Measurements from ENCODE around the gene CFL2. TPM values are rescaled to one million over a fixed set of nuclear protein-coding genes. Genes with fewer than 3 reads are reported as not detected.

CFL2 gene
- total and polyA plus RNA-seq, 8 donors = 22.0 to 214 (median 43.0) TPM

- Histone ChIP-seq H3K27ac (no peak overlapping the region), H3K4me3 (no peak overlapping the region), H3K9me3 (no peaks in the 10 kb centered on the region), H3K4me1 (peaks cover 0 to 4% (median 2%) of the 10 kb centered on the region in 4 donors), H3K36me3 (no peaks in the 10 kb centered on the region), H3K27me3 (no peaks in the 10 kb centered on the region)
- no peak for TF ChIP-seq CTCF (IDR thresholded peaks at IDR 0.05)
- no peak for TF ChIP-seq POLR2AphosphoS5 (IDR thresholded peaks at IDR 0.05)
- no peak for TF ChIP-seq EP300 (IDR thresholded peaks at IDR 0.05)
- no peak for TF ChIP-seq POLR2A (IDR thresholded peaks at IDR 0.05)
- no peak for DNase-seq
- intact Hi-C loops (cut with DNase I; ENCODE audit: low total_unique reads) = loop anchor here (5.0 kb wide), 1 partner anchor 54 kb away; no protein-coding TSS in a partner anchor
- WGBS, 5 donors = 81 to 96% (median 88%) methylated on average over 1 of the region's 1 CpG
Observed at GRCh38 chr14:34673702-34674101, 40.7 kb downstream of the CFL2 start.

GRCh38 chr14:34671716-34672115 lies 42.7 kb downstream of the CFL2 start:
- Histone ChIP-seq H3K27ac (no peak overlapping the region), H3K27me3 (no peaks in the 10 kb centered on the region), H3K4me1 (peaks cover 0 to 3% (median 0%) of the 10 kb centered on the region in 4 donors), H3K4me3 (no peak overlapping the region), H3K9me3 (no peaks in the 10 kb centered on the region), H3K36me3 (no peaks in the 10 kb centered on the region)
- intact Hi-C loops (cut with DNase I; ENCODE audit: low total_unique reads) = loop anchor here (5.0 kb wide), 1 partner anchor 56 kb away; no protein-coding TSS in a partner anchor
- DNase-seq = no peak
- WGBS, 5 donors = 58 to 78% (median 66%) methylated on average over 6 of the region's 6 CpGs
- TF ChIP-seq CTCF (IDR thresholded peaks at IDR 0.05) = no peak
- TF ChIP-seq POLR2AphosphoS5 (IDR thresholded peaks at IDR 0.05) = no peak
- no peak for TF ChIP-seq EP300 (IDR thresholded peaks at IDR 0.05)
- TF ChIP-seq POLR2A (IDR thresholded peaks at IDR 0.05) = no peak

GRCh38 chr14:34668111-34668510 lies 46.3 kb downstream of the CFL2 start:
- no peak for TF ChIP-seq CTCF (IDR thresholded peaks at IDR 0.05)
- no peak for TF ChIP-seq POLR2A (IDR thresholded peaks at IDR 0.05)
- no peak for TF ChIP-seq POLR2AphosphoS5 (IDR thresholded peaks at IDR 0.05)
- no peak for TF ChIP-seq EP300 (IDR thresholded peaks at IDR 0.05)
- intact Hi-C loops (cut with DNase I; ENCODE audit: low total_unique reads) = no loop called here
- Histone ChIP-seq H3K27me3 (no peaks in the 10 kb centered on the region), H3K4me3 (no peak overlapping the region), H3K27ac (no peak overlapping the region), H3K9me3 (no peaks in the 10 kb centered on the region), H3K36me3 (no peaks in the 10 kb centered on the region), H3K4me1 (no peaks in the 10 kb centered on the region)
- DNase-seq = no peak
- WGBS, 5 donors = 78 to 92% (median 86%) methylated on average over 2 of the region's 2 CpGs

GRCh38 chr14:34667007-34667406 lies 47.4 kb downstream of the CFL2 start:
- 91 to 93% (median 92%) methylated on average over 7 of the region's 7 CpGs for WGBS, 5 donors
- TF ChIP-seq POLR2A (IDR thresholded peaks at IDR 0.05) (no peak), POLR2AphosphoS5 (IDR thresholded peaks at IDR 0.05) (no peak), EP300 (IDR thresholded peaks at IDR 0.05) (no peak), CTCF (IDR thresholded peaks at IDR 0.05) (no peak)

More at GRCh38 chr14:34667007-34667406, 47.4 kb downstream of the CFL2 start:
- no peak for DNase-seq
- intact Hi-C loops (cut with DNase I; ENCODE audit: low total_unique reads) = no loop called here
- no peaks in the 10 kb centered on the region for H3K27me3 ChIP-seq
- H3K36me3 ChIP-seq = no peaks in the 10 kb centered on the region
- no peak overlapping the region for H3K27ac ChIP-seq
- H3K4me3 ChIP-seq = no peak overlapping the region
- no peaks in the 10 kb centered on the region for H3K9me3 ChIP-seq
- H3K4me1 ChIP-seq = no peaks in the 10 kb centered on the region
